ENCODE measurements around the gene VWA8. TPM values are rescaled to one million over a fixed set of nuclear protein-coding genes. Genes with fewer than 3 reads are reported as not detected.

The VWA8 gene
- total RNA-seq, 1 donor from 2014 or later, result 9.8 TPM

- DNase-seq (ENCODE audit: low read depth), result no peak
- no peak overlapping the region for H3K4me3 ChIP-seq (ENCODE audit: low read depth, low read length)
- TF ChIP-seq, protein P1, sequence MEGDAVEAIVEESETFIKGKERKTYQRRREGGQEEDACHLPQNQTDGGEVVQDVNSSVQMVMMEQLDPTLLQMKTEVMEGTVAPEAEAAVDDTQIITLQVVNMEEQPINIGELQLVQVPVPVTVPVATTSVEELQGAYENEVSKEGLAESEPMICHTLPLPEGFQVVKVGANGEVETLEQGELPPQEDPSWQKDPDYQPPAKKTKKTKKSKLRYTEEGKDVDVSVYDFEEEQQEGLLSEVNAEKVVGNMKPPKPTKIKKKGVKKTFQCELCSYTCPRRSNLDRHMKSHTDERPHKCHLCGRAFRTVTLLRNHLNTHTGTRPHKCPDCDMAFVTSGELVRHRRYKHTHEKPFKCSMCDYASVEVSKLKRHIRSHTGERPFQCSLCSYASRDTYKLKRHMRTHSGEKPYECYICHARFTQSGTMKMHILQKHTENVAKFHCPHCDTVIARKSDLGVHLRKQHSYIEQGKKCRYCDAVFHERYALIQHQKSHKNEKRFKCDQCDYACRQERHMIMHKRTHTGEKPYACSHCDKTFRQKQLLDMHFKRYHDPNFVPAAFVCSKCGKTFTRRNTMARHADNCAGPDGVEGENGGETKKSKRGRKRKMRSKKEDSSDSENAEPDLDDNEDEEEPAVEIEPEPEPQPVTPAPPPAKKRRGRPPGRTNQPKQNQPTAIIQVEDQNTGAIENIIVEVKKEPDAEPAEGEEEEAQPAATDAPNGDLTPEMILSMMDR (conservative IDR thresholded peaks at IDR 0.05; ENCODE audit: low read depth, low read length), result no peak
Measured at GRCh38 chr13:41616151-41616550, 344.8 kb downstream of the VWA8 start.

DNA sequence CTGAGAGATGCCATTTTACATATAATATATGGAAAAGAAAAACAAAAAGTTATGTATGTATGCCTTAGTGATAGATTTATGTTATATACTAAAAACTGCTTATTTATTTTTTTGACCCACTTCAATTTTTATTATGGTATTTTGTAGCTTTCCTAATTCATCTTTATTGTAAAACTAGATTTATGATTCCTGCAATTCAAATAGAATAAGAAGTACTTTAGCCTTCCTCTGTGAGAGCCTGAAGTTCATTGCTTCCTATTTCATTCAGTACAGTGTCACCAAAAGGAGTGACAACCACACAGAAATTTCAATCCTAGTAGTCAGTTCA lies 345.4 kb downstream of the VWA8 start:
- TF ChIP-seq, protein P1 (conservative IDR thresholded peaks at IDR 0.05; ENCODE audit: low read depth, low read length), result no peak
- no peak for DNase-seq (ENCODE audit: low read depth)
- H3K4me3 ChIP-seq (ENCODE audit: low read depth, low read length), result no peak overlapping the region

GRCh38 chr13:41614671-41615527 lies 346.0 kb downstream of the VWA8 start:
- no peak for DNase-seq (ENCODE audit: low read depth)
- no peak overlapping the region for H3K4me3 ChIP-seq (ENCODE audit: low read depth, low read length)
- TF ChIP-seq, protein P1 (conservative IDR thresholded peaks at IDR 0.05; ENCODE audit: low read depth, low read length), result no peak

GRCh38 chr13:41613984-41614661 lies 346.8 kb downstream of the VWA8 start:
- no peak overlapping the region for H3K4me3 ChIP-seq (ENCODE audit: low read depth, low read length)
- DNase-seq (ENCODE audit: low read depth), result no peak
- TF ChIP-seq, protein P1 (conservative IDR thresholded peaks at IDR 0.05; ENCODE audit: low read depth, low read length), result no peak

- TF ChIP-seq, protein P1 (conservative IDR thresholded peaks at IDR 0.05; ENCODE audit: low read depth, low read length), result no peak
- no peak for DNase-seq (ENCODE audit: low read depth)
- no peak overlapping the region for H3K4me3 ChIP-seq (ENCODE audit: low read depth, low read length)
Measured at GRCh38 chr13:41613471-41613870, 347.4 kb downstream of the VWA8 start.

- no peak overlapping the region for H3K4me3 ChIP-seq (ENCODE audit: low read depth, low read length)
- TF ChIP-seq, protein P1 (conservative IDR thresholded peaks at IDR 0.05; ENCODE audit: low read depth, low read length), result no peak
- DNase-seq (ENCODE audit: low read depth), result no peak
Measured at GRCh38 chr13:41611385-41611784, 349.5 kb downstream of the VWA8 start.
